OCI-LY7 (cell line): ENCODE measurements around the gene PDLIM1. TPM values are rescaled to one million over a fixed set of nuclear protein-coding genes. Genes with fewer than 3 reads are reported as not detected.

Experiments used
- BruUV-seq: library from RNA; stranded (reverse); fragments of 400-500 nt; replicated peaks from 2 replicates; lab custom pipeline; 2021; lab: Mats Ljungman, UMichigan
- CTCF ChIA-PET: fragments of 300-600 bp; sonication (Branson Sonifier 250); formaldehyde crosslinking; loops from one replicate; lab custom pipeline; 2022; ENCODE audit warnings: antibody characterized with exemption; ENCODE audit not compliant: unreplicated experiment; lab: Charles Lee
- POLR2A ChIA-PET: fragments of 300-600 bp; sonication (Branson Sonifier 250); formaldehyde crosslinking; loops from one replicate; lab custom pipeline; 2022; ENCODE audit warnings: antibody characterized with exemption; lab: Charles Lee
- DNase-seq: peaks from one replicate; pipeline ENCODE4 v3.0.0-alpha.2; 2015; ENCODE audit warnings: low spot score
- H2AFZ ChIP-seq: fragments of 200-600 bp; sonication (generic), shearing (Covaris generic); 2 replicates; pipeline ENCODE4 v1.6.1; 2014; ENCODE audit warnings: mild to moderate bottlenecking, antibody characterized with exemption, low read length, moderate library complexity
- H3K27ac ChIP-seq: fragments of 200-600 bp; sonication (generic); 2 replicates; pipeline ENCODE4 v1.5.1; 2014; ENCODE audit warnings: mixed run types, low read depth, mild to moderate bottlenecking, moderate library complexity, low read length, inconsistent platforms; ENCODE audit not compliant: poor library complexity, severe bottlenecking
- H3K36me3 ChIP-seq: fragments of 200-600 bp; sonication (generic); 2 replicates; pipeline ENCODE4 v1.6.1; 2014; ENCODE audit warnings: mild to moderate bottlenecking, antibody characterized with exemption, low read length, moderate library complexity, mixed read lengths; ENCODE audit not compliant: insufficient read depth
- H3K4me1 ChIP-seq: fragments of 200-600 bp; sonication (generic); 2 replicates; pipeline ENCODE4 v1.5.1; 2014; ENCODE audit warnings: mild to moderate bottlenecking, low read length; ENCODE audit not compliant: insufficient read depth, poor library complexity, severe bottlenecking
- H3K4me2 ChIP-seq: fragments of 200-600 bp; sonication (generic); 2 replicates; pipeline ENCODE4 v1.6.1; 2014; ENCODE audit warnings: mild to moderate bottlenecking, low read length
- H3K4me3 ChIP-seq: fragments of 200-600 bp; sonication (generic); 2 replicates; pipeline ENCODE4 v1.5.1; 2014; ENCODE audit warnings: mild to moderate bottlenecking, low read depth, low read length; ENCODE audit not compliant: poor library complexity, severe bottlenecking
- H3K79me2 ChIP-seq: fragments of 200-600 bp; sonication (generic); 2 replicates; pipeline ENCODE4 v1.6.1; 2016; ENCODE audit warnings: low read depth, mild to moderate bottlenecking, low read length, moderate library complexity, mixed read lengths; ENCODE audit not compliant: insufficient read depth
- H3K9me2 ChIP-seq: fragments of 200-600 bp; sonication (generic); 2 replicates; pipeline ENCODE4 v1.6.1; 2016; ENCODE audit warnings: mild to moderate bottlenecking, low read length, mixed read lengths; ENCODE audit not compliant: insufficient read depth
- H3K9me3 ChIP-seq: fragments of 200-600 bp; sonication (generic); 2 replicates; pipeline ENCODE4 v1.6.1; 2014; ENCODE audit warnings: mild to moderate bottlenecking, mixed run types, low read length, mixed read lengths
- H4K20me1 ChIP-seq: fragments of 200-600 bp; sonication (generic); 2 replicates; pipeline ENCODE4 v1.6.1; 2014; ENCODE audit warnings: mild to moderate bottlenecking, antibody characterized with exemption, low read length, moderate library complexity, mixed read lengths; ENCODE audit not compliant: insufficient read depth
- CTCF ChIP-seq: fragments of 200-600 bp; sonication (generic); conservative IDR thresholded peaks from 2 replicates; pipeline ENCODE4 v1.5.1; 2014; ENCODE audit warnings: mild to moderate bottlenecking, antibody characterized with exemption, low read length, moderate library complexity, mixed read lengths
- EZH2phosphoT487 ChIP-seq: fragments of 200-600 bp; sonication (generic); IDR thresholded peaks from 2 replicates; pipeline ENCODE4 v1.6.1; 2018; ENCODE audit warnings: low read depth, borderline replicate concordance, mild to moderate bottlenecking, mixed run types, antibody characterized with exemption, low read length, moderate library complexity, mixed read lengths
- intact Hi-C: fragments of 100-400 bp; cut with micrococcal nuclease; formaldehyde crosslinking; loops from one replicate; pipeline ENCODE4 v1.10.0; 2022; ENCODE audit not compliant: unreplicated experiment
- total RNA-seq, 2 experiments: library from RNA; depleted of rRNA in 1 of 2; stranded (reverse); fragments of >200 nt in 1 of 2; shearing (Covaris generic) in 1 of 2; gene quantifications; 2 replicates each; pipeline ENCODE4 v1.2.3, GENCODE V29; 2014 to 2022

PDLIM1 gene
- total RNA-seq, 2 experiments from 2014 or later, result 22.3 to 105 TPM

- Histone ChIP-seq H3K27ac (no peak overlapping the region), H3K4me2 (no peak overlapping the region), H3K4me3 (no peak overlapping the region), H3K79me2 (no peaks in the 10 kb centered on the region), H3K4me1 (peaks cover 12% of the 10 kb centered on the region), H3K9me3 (no peaks in the 10 kb centered on the region), H4K20me1 (no peaks in the 10 kb centered on the region), H3K36me3 (no peaks in the 10 kb centered on the region), H3K9me2 (no peaks in the 10 kb centered on the region), H2AFZ (no peak overlapping the region)
- no TSS peak for BruUV-seq
- DNase-seq, result no peak
- TF ChIP-seq CTCF (no peak), EZH2phosphoT487 (no peak)
- ChIA-PET CTCF (no interaction called here), POLR2A (interaction anchor here (1.4 kb wide), 1 partner anchor 10 kb away, joined by 3 read pairs; no protein-coding TSS in a partner anchor)
- intact Hi-C loops, result no loop called here
Measured at GRCh38 chr10:95306318-95306650, 15.5 kb upstream of the PDLIM1 start.

GRCh38 chr10:95305606-95306317 lies 15.0 kb upstream of the PDLIM1 start:
- H2AFZ ChIP-seq, result no peak overlapping the region
- peaks cover 9% of the 10 kb centered on the region for H3K4me1 ChIP-seq
- intact Hi-C loops, result no loop called here
- POLR2A ChIA-PET, result interaction anchor here (1.4 kb wide), 1 partner anchor 9 kb away, joined by 3 read pairs; no protein-coding TSS in a partner anchor
- CTCF ChIA-PET, result no interaction called here
- no peaks in the 10 kb centered on the region for H3K36me3 ChIP-seq
- no peak for DNase-seq
- H3K79me2 ChIP-seq, result no peaks in the 10 kb centered on the region
- no peak overlapping the region for H3K27ac ChIP-seq
- H3K9me3 ChIP-seq, result no peaks in the 10 kb centered on the region
- no peaks in the 10 kb centered on the region for H4K20me1 ChIP-seq
- no peak overlapping the region for H3K4me2 ChIP-seq
- H3K9me2 ChIP-seq, result no peaks in the 10 kb centered on the region
- H3K4me3 ChIP-seq, result no peak overlapping the region
- BruUV-seq, result no TSS peak
- TF ChIP-seq CTCF, result no peak
- no peak for TF ChIP-seq EZH2phosphoT487

- Histone ChIP-seq H4K20me1 (no peaks in the 10 kb centered on the region), H3K4me3 (no peak overlapping the region), H2AFZ (no peak overlapping the region), H3K27ac (no peak overlapping the region), H3K9me2 (no peaks in the 10 kb centered on the region), H3K4me2 (no peak overlapping the region), H3K9me3 (no peaks in the 10 kb centered on the region), H3K4me1 (peaks cover under 1% of the 10 kb centered on the region), H3K36me3 (no peaks in the 10 kb centered on the region), H3K79me2 (no peaks in the 10 kb centered on the region)
- no peak for TF ChIP-seq EZH2phosphoT487
- no peak for TF ChIP-seq CTCF
- ChIA-PET CTCF (no interaction called here), POLR2A (interaction anchor here (0.6 kb wide), 2 partner anchors 48 to 1257 kb away, joined by 3 to 5 read pairs; no protein-coding TSS in a partner anchor)
- no TSS peak for BruUV-seq
- DNase-seq, result no peak
- intact Hi-C loops, result no loop called here
Measured at GRCh38 chr10:95304976-95305375, 14.2 kb upstream of the PDLIM1 start.
